ENCODE measurements around the gene RNF113A. TPM values are rescaled to one million over a fixed set of nuclear protein-coding genes. Genes with fewer than 3 reads are reported as not detected.

RNF113A gene
- total and polyA plus RNA-seq, 2 donors (not counting 3 experiments of a cell fraction or from before 2014, with no cell fraction given), result 9.4 to 11.7 TPM

GRCh38 chrX:119833905-119834304 lies 37.6 kb downstream of the RNF113A start:
- dilution Hi-C loops (cut with MboI; ENCODE audit: extremely low pct_ligation_motif_present, low sequenced_read_pairs) (no loop called here), intact Hi-C loops (cut with micrococcal nuclease) (no loop called here)
- Histone ChIP-seq H3K79me2 (ENCODE audit: control insufficient read depth, insufficient read depth, low read length) (no peaks in the 10 kb centered on the region), H3K9me1 (replicated peaks; ENCODE audit: control insufficient read depth, extremely low read depth, insufficient read depth, low read length) (no peaks in the 10 kb centered on the region), H3K4me3 (replicated peaks in 1 of 3; ENCODE audit: insufficient read depth in 1 of 3, low read depth in 1 of 3, low read length in 3 of 3) (no peak overlapping the region), H3K36me3 (ENCODE audit: control insufficient read depth in 2 of 2, extremely low read depth in 1 of 2, insufficient read depth in 2 of 2, low read length in 2 of 2) (no peaks in the 10 kb centered on the region), H3K27me3 (ENCODE audit: control insufficient read depth in 2 of 2, insufficient read depth in 2 of 2, low read length in 2 of 2) (no peaks in the 10 kb centered on the region), H3K27ac (ENCODE audit: insufficient read depth, low read depth, low read length) (no peak overlapping the region), H4K20me1 (replicated peaks; ENCODE audit: control insufficient read depth, extremely low read depth, insufficient read depth, low read length) (no peaks in the 10 kb centered on the region), H3K4me2 (ENCODE audit: insufficient read depth, low read length) (no peak overlapping the region), H2AFZ (ENCODE audit: low read depth, low read length) (no peak overlapping the region), H3K4me1 (ENCODE audit: control insufficient read depth, extremely low read depth, insufficient read depth, low read length) (no peaks in the 10 kb centered on the region), H3K9ac (replicated peaks; ENCODE audit: extremely low read depth, insufficient read depth, low read length) (no peak overlapping the region), H3K9me3 (replicated peaks; ENCODE audit: control insufficient read depth, insufficient read depth, low read length) (no peaks in the 10 kb centered on the region)
- POLR2A ChIA-PET, result interaction anchor here (0.6 kb wide), 1 partner anchor 9 kb away, joined by 5 read pairs; no protein-coding TSS in a partner anchor
- TF ChIP-seq FOS (IDR thresholded peaks at IDR 0.05; ENCODE audit: borderline replicate concordance, insufficient read depth, low read length) (no peak), CTCF (IDR thresholded peaks at IDR 0.05; ENCODE audit: extremely low read depth in 1 of 2, insufficient read depth in 1 of 2, low read depth in 1 of 2, low read length in 2 of 2) (no peak), MAX (IDR thresholded peaks at IDR 0.05; ENCODE audit: insufficient read depth, insufficient read length) (no peak), POLR2A (IDR thresholded peaks at IDR 0.05; ENCODE audit: low read depth, low read length) (no peak), GATA2 (IDR thresholded peaks at IDR 0.05; ENCODE audit: insufficient read depth, insufficient read length, low read depth, low read length) (no peak), POLR2AphosphoS5 (IDR thresholded peaks at IDR 0.05; ENCODE audit: insufficient read depth, low read depth, low read length) (no peak), EZH2 (IDR thresholded peaks at IDR 0.05; ENCODE audit: borderline replicate concordance, low read depth, low read length, severe bottlenecking) (no peak), JUN (IDR thresholded peaks at IDR 0.05; ENCODE audit: borderline replicate concordance, insufficient read depth, insufficient read length, low read depth) (no peak), MYC (IDR thresholded peaks at IDR 0.05; ENCODE audit: low read depth, low read length) (no peak)
- DNase-seq (ENCODE audit: low read depth, low spot score), result no peak
- no TSS peak for BruUV-seq (replicated peaks)
- FAIRE-seq, result peak; percentile 4
- CTCF ChIA-PET, result interaction anchor here (0.7 to 1.3 kb wide), 2 partner anchors 25 to 27 kb away, joined by 4 to 5 read pairs; no protein-coding TSS in a partner anchor
